VCaP (cell line): ENCODE data around the gene TNFSF4.
"Not testable (repeated sequence)": the region's sequence is repeated elsewhere in the genome, so short reads cannot be mapped to it uniquely, and the experiment has no call there.

Source experiments
- H3K27ac ChIP-seq: fragments of 450-650 bp; 2 replicates; pipeline ENCODE4 v1.5.1; 2017
- TF ChIP-seq, protein P1 (sequence below): fragments of 450-650 bp; conservative IDR thresholded peaks from 2 replicates; pipeline ENCODE4 v1.5.1; 2017; ENCODE audit warnings: mild to moderate bottlenecking, moderate library complexity

Gene TNFSF4

DNA sequence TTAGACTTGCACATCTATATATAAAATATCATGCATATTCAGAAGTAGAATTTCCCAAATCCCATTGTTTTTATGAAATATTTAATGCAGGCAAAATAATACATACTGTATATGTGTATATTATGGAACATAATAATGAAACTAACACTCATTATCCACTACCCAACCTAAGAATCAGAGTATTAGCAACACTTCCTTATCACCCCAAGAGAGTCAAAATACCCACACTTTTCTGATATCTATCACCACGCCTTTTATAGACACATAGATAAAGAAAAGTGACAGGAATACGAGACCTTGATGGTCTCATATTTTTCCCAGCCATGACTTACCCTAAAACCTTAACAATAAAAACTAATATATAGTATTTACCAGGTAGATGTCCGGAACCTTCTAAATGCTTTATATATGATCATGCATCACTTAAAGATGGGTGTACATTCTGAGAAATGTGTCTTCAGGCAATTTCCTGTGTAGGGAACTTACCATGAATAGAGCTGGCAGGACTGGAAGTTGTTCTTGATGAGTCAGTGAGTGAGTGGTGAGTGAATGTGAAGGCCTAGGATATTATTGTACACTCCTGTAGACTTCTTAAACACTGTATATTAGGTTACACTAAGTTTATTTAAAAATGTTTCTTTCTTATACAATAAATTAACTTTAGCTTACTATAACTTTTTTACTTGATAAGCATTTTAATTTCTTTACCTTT, 45.5 kb downstream of the TNFSF4 start:
- TF ChIP-seq, protein P1, sequence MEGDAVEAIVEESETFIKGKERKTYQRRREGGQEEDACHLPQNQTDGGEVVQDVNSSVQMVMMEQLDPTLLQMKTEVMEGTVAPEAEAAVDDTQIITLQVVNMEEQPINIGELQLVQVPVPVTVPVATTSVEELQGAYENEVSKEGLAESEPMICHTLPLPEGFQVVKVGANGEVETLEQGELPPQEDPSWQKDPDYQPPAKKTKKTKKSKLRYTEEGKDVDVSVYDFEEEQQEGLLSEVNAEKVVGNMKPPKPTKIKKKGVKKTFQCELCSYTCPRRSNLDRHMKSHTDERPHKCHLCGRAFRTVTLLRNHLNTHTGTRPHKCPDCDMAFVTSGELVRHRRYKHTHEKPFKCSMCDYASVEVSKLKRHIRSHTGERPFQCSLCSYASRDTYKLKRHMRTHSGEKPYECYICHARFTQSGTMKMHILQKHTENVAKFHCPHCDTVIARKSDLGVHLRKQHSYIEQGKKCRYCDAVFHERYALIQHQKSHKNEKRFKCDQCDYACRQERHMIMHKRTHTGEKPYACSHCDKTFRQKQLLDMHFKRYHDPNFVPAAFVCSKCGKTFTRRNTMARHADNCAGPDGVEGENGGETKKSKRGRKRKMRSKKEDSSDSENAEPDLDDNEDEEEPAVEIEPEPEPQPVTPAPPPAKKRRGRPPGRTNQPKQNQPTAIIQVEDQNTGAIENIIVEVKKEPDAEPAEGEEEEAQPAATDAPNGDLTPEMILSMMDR, result no peak

DNA sequence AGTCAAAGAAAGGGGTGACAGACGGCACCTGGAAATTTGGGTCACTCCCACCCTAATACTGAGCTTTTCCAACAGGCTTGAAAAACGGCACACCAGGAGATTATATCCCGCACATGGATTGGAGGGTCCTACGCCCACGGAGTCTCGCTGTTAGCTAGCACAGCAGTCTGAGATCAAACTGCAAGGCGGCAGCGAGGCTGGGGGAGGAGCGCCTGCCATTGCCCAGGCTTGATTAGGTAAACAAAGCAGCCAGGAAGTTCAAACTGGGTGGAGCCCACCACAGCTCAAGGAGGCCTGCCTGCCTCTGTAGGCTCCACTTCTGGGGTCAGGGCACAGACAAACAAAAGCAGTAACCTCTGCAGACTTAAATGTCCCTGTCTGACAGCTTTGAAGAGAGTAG, 53.2 kb downstream of the TNFSF4 start:
- not testable (repeated sequence) for H3K27ac ChIP-seq

More for the DNA sequence above, 45.5 kb downstream of the TNFSF4 start:
- H3K27ac ChIP-seq, result no peak overlapping the region

DNA sequence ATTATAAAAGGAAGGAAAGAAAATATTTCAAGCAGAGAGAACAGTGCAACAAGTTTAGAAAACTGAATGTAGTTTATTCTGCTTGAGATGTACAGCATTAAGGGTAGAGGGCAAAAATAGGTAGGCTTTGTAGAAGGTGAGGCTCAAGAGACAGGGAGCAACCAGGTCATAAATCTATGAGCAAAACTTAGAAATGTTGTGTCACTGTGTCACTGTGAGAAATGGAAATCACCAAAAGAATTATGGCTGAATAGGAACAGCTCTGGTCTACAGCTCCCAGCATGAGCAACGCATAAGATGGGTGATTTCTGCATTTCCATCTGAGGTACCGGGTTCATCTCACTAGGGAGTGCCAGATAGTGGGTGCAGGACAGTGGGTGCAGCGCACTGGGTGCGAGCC, 53.6 kb downstream of the TNFSF4 start:
- TF ChIP-seq, protein P1, result no peak
- H3K27ac ChIP-seq, result no peak overlapping the region

DNA sequence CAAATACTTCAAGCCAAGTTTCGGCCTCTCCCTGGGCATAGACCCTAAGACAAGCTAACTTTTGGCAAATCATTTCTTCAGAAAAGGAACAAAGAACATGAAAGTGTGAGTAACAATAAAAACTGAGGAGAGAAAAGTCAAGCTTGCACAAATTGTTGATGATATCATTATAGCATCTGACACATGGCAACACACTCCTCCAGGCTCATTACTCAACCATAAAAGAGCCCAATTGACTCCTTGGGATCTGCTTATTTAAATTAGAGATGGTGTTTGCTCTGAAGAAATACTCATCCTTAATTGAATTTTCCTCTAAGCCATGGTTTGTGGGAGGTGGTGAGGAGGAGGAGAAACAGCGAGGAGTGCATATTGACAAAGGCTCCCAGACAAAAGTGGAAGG, 54.5 kb downstream of the TNFSF4 start:
- TF ChIP-seq, protein P1, result no peak
- H3K27ac ChIP-seq, result no peak overlapping the region

DNA sequence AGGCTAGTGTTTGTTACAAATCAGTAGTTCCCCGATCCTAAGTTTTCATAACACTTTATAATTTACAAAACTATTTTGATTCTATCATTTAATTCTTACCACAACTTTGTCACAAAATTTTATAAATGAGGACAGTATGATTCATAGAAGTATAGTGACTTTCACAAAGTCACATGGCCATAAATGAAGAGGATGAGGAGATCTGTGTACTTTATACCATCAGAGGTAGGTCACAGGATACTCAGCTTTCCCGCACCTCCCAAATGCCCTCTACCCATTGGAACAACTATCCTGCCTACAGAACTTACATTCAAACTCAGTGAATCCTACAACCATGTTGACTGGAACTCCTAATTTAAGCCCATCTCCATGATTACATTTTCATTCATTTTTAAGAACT, 56.3 kb downstream of the TNFSF4 start:
- H3K27ac ChIP-seq, result no peak overlapping the region
- TF ChIP-seq, protein P1, result no peak

- TF ChIP-seq, protein P1, result no peak
- no peak overlapping the region for H3K27ac ChIP-seq
Observed at GRCh38 chr1:173149887-173150286, 57.2 kb downstream of the TNFSF4 start.

DNA sequence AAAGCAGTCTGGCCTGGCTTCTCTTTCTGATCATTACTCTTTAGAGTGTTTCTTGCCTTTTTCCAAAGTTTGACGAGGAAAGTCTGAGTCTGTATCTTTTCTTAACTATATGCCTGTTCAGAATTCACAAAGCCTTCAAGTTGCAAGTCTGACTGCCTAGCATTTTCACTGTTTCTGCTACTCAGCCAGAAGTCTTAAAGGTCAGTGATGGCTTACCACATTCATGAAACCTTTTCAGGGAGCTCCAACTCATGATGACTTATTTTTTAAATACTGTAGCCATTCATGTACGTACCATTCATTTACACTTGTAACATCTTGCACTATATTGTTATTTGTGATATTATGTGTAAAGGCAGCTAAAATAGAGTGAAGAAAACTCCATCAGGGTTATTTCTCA, 58.2 kb downstream of the TNFSF4 start:
- no peak overlapping the region for H3K27ac ChIP-seq
- TF ChIP-seq, protein P1, result no peak

DNA sequence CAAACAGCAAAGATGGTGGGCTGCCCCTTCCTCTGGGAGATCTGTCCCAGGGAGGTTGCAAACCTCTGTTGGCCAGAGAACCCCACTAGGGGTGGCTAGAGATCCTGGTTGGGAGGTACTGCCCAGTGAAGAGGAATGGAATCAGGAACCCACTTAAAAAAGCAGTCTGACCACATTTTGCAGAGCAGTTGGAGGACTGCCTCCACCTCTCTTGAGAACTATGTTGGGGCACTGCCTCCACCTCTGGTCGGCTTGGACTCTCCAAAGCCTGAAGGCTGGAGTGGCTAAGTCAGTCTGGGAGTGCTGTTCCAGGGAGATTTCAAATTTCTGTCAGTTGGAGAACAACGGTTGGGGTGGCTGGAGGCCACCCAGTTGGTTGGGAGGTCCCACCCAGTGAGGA, 58.6 kb downstream of the TNFSF4 start:
- TF ChIP-seq, protein P1, result no peak
- H3K27ac ChIP-seq, result no peak overlapping the region
